SU-DHL-6 (cell line): ENCODE measurements around the gene LRRC8A.

Experiments used
- H2AFZ ChIP-seq: fragments of 200-600 bp; sonication (generic); 2 replicates; pipeline ENCODE4 v1.6.1; 2014; ENCODE audit warnings: low read depth, mild to moderate bottlenecking, moderate library complexity, mixed read lengths, antibody characterized with exemption, low read length; ENCODE audit not compliant: severe bottlenecking
- H3F3A ChIP-seq: fragments of 200-600 bp; shearing (Covaris generic); 2 replicates; pipeline ENCODE4 v1.6.0; 2016; ENCODE audit warnings: antibody characterized with exemption, mild to moderate bottlenecking; ENCODE audit not compliant: insufficient read depth
- H3K27ac ChIP-seq: fragments of 200-600 bp; sonication (generic); 2 replicates; pipeline ENCODE4 v1.5.1; 2016; ENCODE audit warnings: low read depth, mild to moderate bottlenecking, low read length, moderate library complexity, mixed read lengths
- H3K27me3 ChIP-seq: fragments of 200-600 bp; sonication (generic), shearing (Covaris generic); 2 replicates; pipeline ENCODE4 v1.6.0; 2014; ENCODE audit warnings: mild to moderate bottlenecking, low read length
- H3K36me3 ChIP-seq: fragments of 200-600 bp; sonication (generic); 2 replicates; pipeline ENCODE4 v1.6.1; 2014; ENCODE audit warnings: mild to moderate bottlenecking, low read length, mixed read lengths
- H3K4me2 ChIP-seq: fragments of 300-600, 200-600 bp; shearing (Covaris generic), sonication (generic); 2 replicates; pipeline ENCODE4 v1.6.0; 2014; ENCODE audit warnings: low read length, low read depth, mild to moderate bottlenecking; ENCODE audit not compliant: poor library complexity, severe bottlenecking
- H3K4me3 ChIP-seq: fragments of 200-600 bp; sonication (generic); 2 replicates; pipeline ENCODE4 v1.5.1; 2014; ENCODE audit warnings: antibody characterized with exemption, low read length, mild to moderate bottlenecking, mixed read lengths; ENCODE audit not compliant: insufficient read depth, poor library complexity, severe bottlenecking
- H3K79me2 ChIP-seq: fragments of 200-600 bp; sonication (generic); 2 replicates; pipeline ENCODE4 v1.6.1; 2014; ENCODE audit warnings: mild to moderate bottlenecking, low read length, moderate library complexity; ENCODE audit not compliant: insufficient read depth
- H3K9ac ChIP-seq: fragments of 200-600 bp; sonication (generic); 2 replicates; pipeline ENCODE4 v1.7.0; 2014; ENCODE audit warnings: mild to moderate bottlenecking, low read length
- H3K9me2 ChIP-seq: fragments of 200-600 bp; sonication (generic); replicated peaks from 2 replicates; pipeline ENCODE4 v1.6.1; 2014; ENCODE audit warnings: low read length; ENCODE audit not compliant: insufficient read depth
- H3K9me3 ChIP-seq: fragments of 200-600 bp; sonication (generic); 2 replicates; pipeline ENCODE4 v1.6.1; 2014; ENCODE audit warnings: low read length, mixed read lengths; ENCODE audit not compliant: insufficient read depth
- H4K20me1 ChIP-seq: fragments of 200-600 bp; sonication (generic); 2 replicates; pipeline ENCODE4 v1.6.1; 2014; ENCODE audit warnings: low read depth, mild to moderate bottlenecking, antibody characterized with exemption, low read length, moderate library complexity, mixed read lengths
- CTCF ChIP-seq: fragments of 200-600 bp; sonication (generic); IDR thresholded peaks from one replicate; pipeline ENCODE4 v1.5.1; 2017; ENCODE audit warnings: antibody characterized with exemption, mild to moderate bottlenecking, low read length, moderate library complexity; ENCODE audit not compliant: insufficient read depth, poor library complexity, severe bottlenecking
- EZH2phosphoT487 ChIP-seq: fragments of 200-600 bp; sonication (generic), shearing (Covaris generic); conservative IDR thresholded peaks from 2 replicates; pipeline ENCODE4 v1.6.1; 2018; ENCODE audit warnings: mild to moderate bottlenecking, antibody characterized with exemption, low read length, moderate library complexity, mixed read lengths

LRRC8A gene

GRCh38 chr9:128908372-128908771, 26.4 kb downstream of the LRRC8A start:
- no peak overlapping the region for H3K27ac ChIP-seq
- no peaks in the 10 kb centered on the region for H3K27me3 ChIP-seq
- H4K20me1 ChIP-seq = no peaks in the 10 kb centered on the region
- H3K9ac ChIP-seq = no peak overlapping the region
- no peaks in the 10 kb centered on the region for H3K9me3 ChIP-seq
- H3K4me2 ChIP-seq = no peak overlapping the region
- no peak overlapping the region for H2AFZ ChIP-seq
- H3K36me3 ChIP-seq = no peaks in the 10 kb centered on the region
- H3K9me2 ChIP-seq = no peaks in the 10 kb centered on the region
- H3K4me3 ChIP-seq = no peak overlapping the region
- no peak for TF ChIP-seq EZH2phosphoT487
- TF ChIP-seq CTCF = no peak
- H3K79me2 ChIP-seq = peaks cover 27% of the 10 kb centered on the region
- no peaks in the 10 kb centered on the region for H3F3A ChIP-seq

- Histone ChIP-seq H4K20me1 (no peaks in the 10 kb centered on the region), H3K27ac (no peak overlapping the region), H3K4me3 (no peak overlapping the region), H3K4me2 (no peak overlapping the region), H3K36me3 (no peaks in the 10 kb centered on the region), H3K9me3 (no peaks in the 10 kb centered on the region), H3K9me2 (no peaks in the 10 kb centered on the region), H3K79me2 (peaks cover 22% of the 10 kb centered on the region), H2AFZ (no peak overlapping the region), H3K9ac (no peak overlapping the region), H3F3A (no peaks in the 10 kb centered on the region), H3K27me3 (no peaks in the 10 kb centered on the region)
- TF ChIP-seq EZH2phosphoT487 (no peak), CTCF (no peak)
Observed at GRCh38 chr9:128909859-128910258, 27.9 kb downstream of the LRRC8A start.

GRCh38 chr9:128910906-128911305, 29.0 kb downstream of the LRRC8A start:
- Histone ChIP-seq H3K27me3 (no peaks in the 10 kb centered on the region), H3K9me3 (no peaks in the 10 kb centered on the region), H4K20me1 (no peaks in the 10 kb centered on the region), H3K4me2 (no peak overlapping the region), H2AFZ (no peak overlapping the region), H3K9ac (no peak overlapping the region), H3K9me2 (no peaks in the 10 kb centered on the region), H3K27ac (no peak overlapping the region), H3K36me3 (no peaks in the 10 kb centered on the region), H3K4me3 (no peak overlapping the region), H3K79me2 (peaks cover 22% of the 10 kb centered on the region), H3F3A (no peaks in the 10 kb centered on the region)
- TF ChIP-seq CTCF (no peak), EZH2phosphoT487 (no peak)
